ENCODE results near the gene FRS3. TPM values are rescaled to one million over a fixed set of nuclear protein-coding genes. Genes with fewer than 3 reads are reported as not detected.

FRS3 gene
- total RNA-seq, 1 donor from 2014 or later, result 5.3 TPM

DNA sequence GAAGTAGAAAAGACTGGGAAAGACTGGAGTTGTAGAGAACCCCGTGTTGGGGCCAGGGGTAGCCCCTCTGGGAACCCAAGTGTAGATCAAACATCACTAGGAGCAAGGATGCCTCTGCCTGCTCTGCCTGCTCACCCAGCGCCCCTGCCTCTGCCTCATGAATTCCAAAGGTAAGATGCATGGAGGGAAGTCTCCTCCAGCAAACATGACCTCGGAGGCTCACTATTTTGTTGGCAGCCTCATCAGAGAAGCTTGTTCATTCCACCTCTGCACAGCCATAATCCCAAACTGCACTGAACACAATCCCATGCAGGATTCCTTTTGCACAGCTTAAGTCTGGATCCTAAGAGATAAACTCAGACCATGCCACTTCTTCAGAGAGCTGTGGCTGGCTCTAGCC lies 4.9 kb downstream of the FRS3 start:
- no peak for DNase-seq
- intact Hi-C loops (cut with micrococcal nuclease), result no loop called here
- H3K27me3 ChIP-seq (ENCODE audit: low read depth), result no peaks in the 10 kb centered on the region

DNA sequence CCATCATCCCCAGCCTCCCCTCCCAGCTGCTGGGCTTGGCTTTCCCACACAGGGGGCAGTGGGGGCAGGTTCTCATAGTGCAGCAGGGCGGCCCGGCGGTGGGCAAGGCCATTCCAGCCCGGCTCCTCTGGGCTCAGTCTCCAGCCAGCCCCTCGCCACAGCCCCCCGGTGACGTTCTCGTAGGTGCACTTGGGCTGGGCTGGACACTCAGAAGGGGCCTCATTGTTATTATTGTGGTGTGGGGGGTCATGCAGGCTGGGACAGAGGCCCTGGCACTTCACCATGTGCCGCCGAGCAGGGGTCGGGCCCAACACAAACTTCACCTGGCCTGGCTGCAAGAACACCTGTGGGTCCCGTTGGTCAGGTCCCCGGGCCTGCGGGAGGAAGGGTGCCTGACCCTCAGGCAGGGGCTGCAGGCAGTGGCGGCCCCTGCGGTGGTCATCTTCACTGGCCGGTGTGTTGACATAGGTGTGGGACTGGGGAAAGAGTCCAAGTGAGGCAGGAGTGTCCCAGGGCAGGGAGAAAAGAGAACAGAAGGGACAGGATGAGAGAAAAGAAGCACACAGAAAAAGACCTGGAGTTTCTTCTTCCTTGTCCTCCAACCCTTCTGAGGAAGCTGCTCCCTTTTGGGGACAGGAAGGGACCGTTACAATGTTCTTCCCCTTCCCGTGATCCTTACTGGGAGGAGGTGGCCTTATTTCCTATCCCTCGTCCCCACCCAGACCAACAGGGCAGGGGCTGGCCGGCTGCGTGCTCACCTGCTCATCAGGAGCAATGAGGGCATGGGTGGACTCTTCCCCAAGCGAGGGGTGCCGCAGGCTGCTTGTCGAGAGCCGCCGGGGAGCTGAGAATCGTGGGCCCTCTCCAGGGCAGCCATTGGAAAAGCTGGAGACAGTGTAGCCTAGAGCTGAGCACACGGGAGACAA lies 8.4 kb downstream of the FRS3 start:
- H3K9me3 ChIP-seq (replicated peaks), result no peaks in the 10 kb centered on the region
- H3K36me3 ChIP-seq, result peaks cover 72% of the 10 kb centered on the region
- TF ChIP-seq, protein P1, sequence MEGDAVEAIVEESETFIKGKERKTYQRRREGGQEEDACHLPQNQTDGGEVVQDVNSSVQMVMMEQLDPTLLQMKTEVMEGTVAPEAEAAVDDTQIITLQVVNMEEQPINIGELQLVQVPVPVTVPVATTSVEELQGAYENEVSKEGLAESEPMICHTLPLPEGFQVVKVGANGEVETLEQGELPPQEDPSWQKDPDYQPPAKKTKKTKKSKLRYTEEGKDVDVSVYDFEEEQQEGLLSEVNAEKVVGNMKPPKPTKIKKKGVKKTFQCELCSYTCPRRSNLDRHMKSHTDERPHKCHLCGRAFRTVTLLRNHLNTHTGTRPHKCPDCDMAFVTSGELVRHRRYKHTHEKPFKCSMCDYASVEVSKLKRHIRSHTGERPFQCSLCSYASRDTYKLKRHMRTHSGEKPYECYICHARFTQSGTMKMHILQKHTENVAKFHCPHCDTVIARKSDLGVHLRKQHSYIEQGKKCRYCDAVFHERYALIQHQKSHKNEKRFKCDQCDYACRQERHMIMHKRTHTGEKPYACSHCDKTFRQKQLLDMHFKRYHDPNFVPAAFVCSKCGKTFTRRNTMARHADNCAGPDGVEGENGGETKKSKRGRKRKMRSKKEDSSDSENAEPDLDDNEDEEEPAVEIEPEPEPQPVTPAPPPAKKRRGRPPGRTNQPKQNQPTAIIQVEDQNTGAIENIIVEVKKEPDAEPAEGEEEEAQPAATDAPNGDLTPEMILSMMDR (IDR thresholded peaks at IDR 0.05; ENCODE audit: borderline replicate concordance), result no peak
- no peak for DNase-seq
- intact Hi-C loops (cut with micrococcal nuclease), result no loop called here
- no peak overlapping the region for H3K4me3 ChIP-seq
- peaks cover 29% of the 10 kb centered on the region for H3K4me1 ChIP-seq
- no peak overlapping the region for H3K27ac ChIP-seq (replicated peaks)
- H3K27me3 ChIP-seq (ENCODE audit: low read depth), result no peaks in the 10 kb centered on the region

More for the DNA sequence above, 4.9 kb downstream of the FRS3 start:
- Histone ChIP-seq H3K4me3 (no peak overlapping the region), H3K27ac (replicated peaks) (no peak overlapping the region), H3K4me1 (peaks cover 18% of the 10 kb centered on the region), H3K9me3 (replicated peaks) (no peaks in the 10 kb centered on the region), H3K36me3 (peaks cover 77% of the 10 kb centered on the region)
- TF ChIP-seq, protein P1 (IDR thresholded peaks at IDR 0.05; ENCODE audit: borderline replicate concordance), result no peak

DNA sequence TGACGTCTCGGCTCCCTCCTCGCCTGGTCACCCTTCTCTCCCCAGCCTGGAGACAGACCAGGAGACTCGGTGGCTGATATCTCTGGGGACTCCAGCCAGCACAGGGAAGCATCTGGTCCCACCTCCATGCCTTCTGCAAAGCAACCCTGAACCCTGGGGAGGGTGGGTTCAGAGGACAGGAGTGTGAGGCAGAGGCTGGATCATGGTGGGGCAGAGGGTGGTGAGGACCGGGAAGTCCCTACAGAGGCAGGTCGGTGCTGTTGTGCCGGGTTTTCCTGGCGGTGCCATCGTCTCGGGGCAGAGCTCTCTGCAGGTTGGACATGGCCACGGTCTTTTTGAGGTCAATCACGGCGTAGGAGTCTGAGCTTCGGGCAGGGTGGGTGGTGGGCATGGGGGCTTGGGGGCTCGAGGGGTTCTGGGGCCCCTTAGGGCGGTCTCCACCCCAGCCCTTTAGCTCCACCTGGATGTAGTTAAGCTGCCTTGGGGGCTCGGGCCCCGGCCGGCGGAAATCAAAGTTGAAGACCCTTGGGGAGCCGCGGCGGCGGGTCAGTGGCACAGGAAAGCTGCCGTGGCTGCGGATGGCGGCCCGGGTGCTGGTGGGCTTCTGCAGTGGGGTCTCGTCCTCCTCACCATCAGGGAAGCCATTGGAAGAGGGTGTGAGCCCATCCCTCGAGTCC lies 9.2 kb downstream of the FRS3 start:
- Histone ChIP-seq H3K4me1 (peaks cover 32% of the 10 kb centered on the region), H3K27me3 (ENCODE audit: low read depth) (no peaks in the 10 kb centered on the region), H3K9me3 (replicated peaks) (no peaks in the 10 kb centered on the region), H3K36me3 (peaks cover 64% of the 10 kb centered on the region), H3K4me3 (no peak overlapping the region), H3K27ac (replicated peaks) (no peak overlapping the region)
- no peak for DNase-seq
- TF ChIP-seq, protein P1 (IDR thresholded peaks at IDR 0.05; ENCODE audit: borderline replicate concordance), result no peak
- intact Hi-C loops (cut with micrococcal nuclease), result no loop called here

GRCh38 chr6:41769376-41769775 lies 10.3 kb downstream of the FRS3 start:
- TF ChIP-seq, protein P1 (IDR thresholded peaks at IDR 0.05; ENCODE audit: borderline replicate concordance), result no peak
- no peak for DNase-seq
- Histone ChIP-seq H3K27me3 (ENCODE audit: low read depth) (no peaks in the 10 kb centered on the region), H3K4me1 (peaks cover 32% of the 10 kb centered on the region), H3K4me3 (no peak overlapping the region), H3K36me3 (peaks cover 52% of the 10 kb centered on the region), H3K27ac (replicated peaks) (peak overlapping the region; percentile 79), H3K9me3 (replicated peaks) (no peaks in the 10 kb centered on the region)
- intact Hi-C loops (cut with micrococcal nuclease), result no loop called here

DNA sequence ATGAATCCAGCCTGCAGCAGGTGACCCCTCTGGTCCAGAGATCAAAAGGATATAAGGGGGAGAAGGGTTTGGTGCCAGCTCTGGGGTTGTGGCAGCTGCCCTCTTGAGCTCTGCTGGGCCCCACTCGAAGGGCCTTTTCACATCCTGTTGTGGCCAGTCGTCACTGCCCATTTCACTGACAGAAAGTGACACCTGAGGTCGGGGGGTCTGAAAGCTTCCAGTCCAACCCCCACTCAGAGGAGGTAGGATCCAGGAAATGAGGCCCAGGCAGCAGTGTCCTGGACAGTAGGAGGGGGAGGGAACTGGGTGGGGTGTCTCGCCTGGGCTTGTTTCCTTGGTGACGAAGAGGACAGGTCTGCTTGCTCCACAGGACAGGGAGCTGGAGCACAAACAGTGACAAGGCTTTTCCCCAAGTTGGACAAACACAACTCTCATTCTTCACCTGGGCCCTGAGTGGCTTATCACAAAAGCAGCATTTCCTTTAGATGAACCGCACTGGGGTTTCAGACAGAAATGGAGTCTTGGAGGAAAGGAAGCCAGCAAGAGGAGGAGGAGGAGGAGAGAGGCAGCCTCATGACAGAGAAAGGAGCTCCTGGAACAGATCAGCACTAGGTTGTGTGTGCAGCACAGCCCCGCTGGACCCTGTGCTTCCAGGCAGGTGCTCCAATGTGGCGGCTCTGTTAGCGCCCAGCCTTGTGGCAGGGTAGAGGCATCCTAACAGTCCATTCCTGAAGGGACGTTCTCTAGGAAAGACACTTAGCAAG lies 11.0 kb downstream of the FRS3 start:
- no peak for DNase-seq
- peak overlapping the region; percentile 79 for H3K27ac ChIP-seq (replicated peaks)
- peaks cover 32% of the 10 kb centered on the region for H3K4me1 ChIP-seq

More for the DNA sequence above, 11.0 kb downstream of the FRS3 start:
- Histone ChIP-seq H3K27me3 (ENCODE audit: low read depth) (no peaks in the 10 kb centered on the region), H3K36me3 (peaks cover 46% of the 10 kb centered on the region), H3K4me3 (no peak overlapping the region), H3K9me3 (replicated peaks) (no peaks in the 10 kb centered on the region)
- intact Hi-C loops (cut with micrococcal nuclease), result no loop called here
- TF ChIP-seq, protein P1 (IDR thresholded peaks at IDR 0.05; ENCODE audit: borderline replicate concordance), result no peak

All from left ventricle myocardium inferior (tissue), 1 donor.